8988T (cell line): ENCODE results near the gene RNF123.

Source experiments
- DNase-seq: peaks from one replicate; pipeline ENCODE4 v3.0.0; 2011

The RNF123 gene

DNA sequence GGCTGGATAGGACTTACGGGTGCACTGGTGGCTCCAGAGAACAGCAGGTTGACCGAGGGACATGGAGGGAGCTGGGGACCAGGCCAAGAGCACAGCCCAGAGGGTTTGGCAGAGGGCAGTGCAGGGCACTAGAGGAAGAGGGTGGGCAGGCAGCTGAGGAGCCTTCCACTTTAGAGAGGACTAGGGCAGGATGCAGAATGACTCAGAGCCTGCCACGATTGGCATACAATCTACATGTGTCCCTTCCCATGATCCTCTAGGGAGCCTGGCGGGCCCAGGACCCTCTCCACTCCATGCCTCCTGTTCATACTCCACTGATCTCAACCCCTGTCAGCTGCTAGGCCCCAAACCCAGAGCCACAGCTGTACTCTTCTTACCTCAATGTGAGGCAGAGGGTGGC is 29.6 kb upstream of the RNF123 start:
- no peak for DNase-seq

DNA sequence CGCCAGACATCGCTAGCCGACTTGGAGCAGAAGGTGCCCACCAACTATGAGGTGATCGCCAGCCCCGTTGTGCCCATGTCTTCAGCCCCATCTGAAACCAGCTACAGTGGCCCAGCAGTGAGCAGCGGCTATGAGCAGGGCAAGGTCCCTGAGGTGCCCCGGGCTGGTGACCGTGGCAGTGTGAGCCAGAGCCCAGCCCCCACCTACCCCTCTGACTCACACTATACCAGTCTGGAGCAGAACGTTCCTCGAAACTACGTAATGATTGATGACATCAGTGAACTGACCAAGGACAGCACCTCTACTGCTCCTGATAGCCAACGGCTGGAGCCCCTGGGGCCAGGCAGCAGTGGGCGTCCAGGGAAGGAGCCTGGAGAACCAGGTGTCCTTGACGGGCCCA is 28.1 kb upstream of the RNF123 start:
- DNase-seq: no peak

DNA sequence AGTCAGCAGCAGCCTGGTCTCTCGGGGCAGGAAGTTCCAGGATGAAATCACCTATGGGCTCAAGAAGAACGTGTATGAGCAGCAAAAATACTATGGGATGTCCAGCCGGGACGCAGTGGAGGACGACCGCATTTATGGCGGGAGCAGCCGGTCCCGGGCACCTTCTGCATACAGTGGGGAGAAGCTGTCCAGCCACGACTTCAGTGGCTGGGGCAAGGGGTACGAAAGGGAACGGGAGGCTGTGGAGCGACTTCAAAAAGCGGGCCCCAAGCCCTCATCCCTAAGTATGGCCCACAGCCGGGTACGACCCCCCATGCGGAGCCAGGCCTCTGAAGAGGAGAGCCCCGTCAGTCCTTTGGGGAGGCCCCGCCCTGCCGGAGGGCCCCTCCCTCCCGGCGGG is 27.3 kb upstream of the RNF123 start:
- no peak for DNase-seq

DNA sequence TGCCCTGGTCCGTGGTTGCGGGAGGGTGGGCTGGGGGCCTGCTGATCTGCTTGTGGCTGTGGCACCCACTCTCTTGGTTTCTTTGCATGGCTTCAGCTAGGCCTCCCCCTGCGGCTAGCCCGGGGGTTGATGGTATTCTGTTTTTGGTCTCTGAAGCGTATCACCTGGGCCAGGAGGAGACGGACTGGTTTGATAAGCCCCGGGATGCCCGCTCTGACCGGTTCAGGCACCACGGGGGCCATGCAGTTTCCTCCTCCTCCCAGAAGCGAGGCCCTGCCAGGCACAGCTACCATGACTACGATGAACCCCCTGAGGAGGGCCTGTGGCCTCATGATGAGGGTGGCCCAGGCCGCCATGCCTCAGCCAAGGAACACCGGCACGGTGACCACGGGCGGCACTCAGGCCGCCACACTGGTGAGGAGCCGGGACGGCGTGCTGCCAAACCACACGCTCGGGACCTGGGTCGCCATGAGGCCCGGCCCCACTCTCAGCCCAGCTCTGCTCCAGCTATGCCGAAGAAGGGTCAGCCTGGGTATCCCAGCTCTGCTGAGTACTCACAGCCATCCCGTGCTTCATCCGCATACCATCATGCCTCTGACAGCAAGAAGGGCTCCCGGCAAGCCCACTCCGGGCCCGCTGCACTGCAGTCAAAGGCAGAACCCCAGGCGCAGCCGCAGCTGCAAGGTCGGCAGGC is 26.5 kb upstream of the RNF123 start:
- DNase-seq: no peak

DNA sequence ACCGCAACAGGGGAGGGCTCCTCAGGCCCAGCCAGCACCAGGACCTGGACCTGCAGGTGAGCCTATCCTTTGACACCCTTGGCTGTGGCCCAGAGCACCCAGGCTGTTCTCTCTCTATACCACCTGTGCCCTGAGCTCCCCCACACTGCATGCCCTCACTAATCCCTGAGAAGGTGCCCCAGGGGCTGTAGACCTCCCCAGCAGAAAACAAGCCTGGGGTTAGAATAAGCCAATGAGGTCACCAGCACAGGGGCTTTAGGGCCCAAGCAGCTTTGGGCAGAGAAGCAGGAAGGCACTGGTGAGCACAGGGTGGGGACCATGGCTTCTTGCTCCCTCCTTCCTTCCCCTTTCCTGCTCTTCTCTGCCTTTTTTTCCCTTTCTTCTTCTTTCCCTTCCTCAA is 25.5 kb upstream of the RNF123 start:
- DNase-seq: no peak

DNA sequence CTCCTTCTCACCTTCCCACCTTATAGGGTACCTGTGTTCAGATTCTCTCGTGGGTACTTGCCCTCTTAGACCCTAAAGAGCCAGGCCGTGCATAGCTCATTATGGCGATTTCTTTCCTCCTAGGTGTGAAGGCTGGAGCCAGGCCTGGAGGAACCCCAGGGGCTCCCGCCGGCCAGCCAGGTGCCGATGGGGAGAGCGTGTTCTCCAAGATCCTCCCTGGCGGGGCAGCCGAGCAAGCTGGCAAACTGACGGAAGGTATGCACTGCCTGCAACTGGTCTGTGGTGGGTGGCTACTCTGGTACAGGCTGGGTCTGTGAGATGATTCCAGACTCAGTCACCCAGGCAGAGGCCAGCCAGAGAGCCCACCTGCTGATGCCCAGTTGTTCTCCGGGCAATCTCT is 25.1 kb upstream of the RNF123 start:
- no peak for DNase-seq

DNA sequence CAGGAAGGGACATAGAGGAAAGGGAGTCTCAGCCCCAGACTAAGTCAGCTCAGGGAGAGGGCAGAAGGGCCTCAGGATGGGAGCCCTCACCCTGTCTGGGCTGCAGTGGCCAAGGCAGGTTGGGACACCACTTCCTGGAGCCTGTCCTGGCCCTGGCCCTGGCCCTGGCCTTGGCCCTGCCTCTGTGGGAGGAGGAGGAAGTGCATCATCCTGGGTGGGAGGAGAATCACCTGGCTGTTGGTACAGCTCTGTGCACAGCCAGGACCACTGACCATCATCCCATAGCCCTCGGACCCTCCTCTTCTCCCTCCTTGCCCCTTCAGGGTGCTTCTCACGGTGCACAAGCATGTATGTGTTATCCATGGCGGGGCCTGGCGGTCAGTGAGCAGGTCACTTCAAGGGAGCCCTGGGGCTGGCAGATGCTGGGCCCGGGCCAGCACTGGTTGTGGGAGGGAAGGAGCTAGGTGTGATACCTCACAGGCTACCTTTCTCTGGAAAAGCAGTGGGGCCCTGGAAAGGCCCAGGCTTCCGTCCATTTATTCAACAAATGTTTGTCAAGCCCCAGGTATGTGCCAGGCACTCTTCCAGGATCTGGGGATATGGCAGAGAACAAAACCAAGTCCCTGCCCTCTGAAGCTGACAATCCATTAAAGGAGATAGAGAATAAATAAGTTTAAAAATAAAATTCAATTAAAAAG is 23.4 kb upstream of the RNF123 start:
- no peak for DNase-seq

DNA sequence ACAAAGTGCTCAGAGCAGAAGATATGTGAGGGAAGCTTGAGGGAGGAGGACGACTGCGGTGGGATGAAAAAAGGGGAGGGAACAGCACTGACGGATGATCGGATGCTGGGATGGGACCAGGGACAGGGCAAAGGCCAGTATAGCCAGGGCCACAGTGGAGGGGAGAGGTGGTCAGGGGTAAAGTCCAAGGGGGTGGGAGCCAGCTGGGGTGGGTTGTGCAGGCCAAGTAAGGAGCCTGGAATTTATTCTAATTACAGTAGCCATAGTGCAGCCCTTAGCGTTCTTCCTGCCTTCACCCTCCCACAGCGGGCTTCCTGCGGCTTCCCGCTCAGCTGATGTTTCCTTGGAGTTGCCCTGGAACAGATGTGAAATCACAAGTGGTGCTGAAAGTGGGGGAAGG is 22.8 kb upstream of the RNF123 start:
- no peak for DNase-seq

DNA sequence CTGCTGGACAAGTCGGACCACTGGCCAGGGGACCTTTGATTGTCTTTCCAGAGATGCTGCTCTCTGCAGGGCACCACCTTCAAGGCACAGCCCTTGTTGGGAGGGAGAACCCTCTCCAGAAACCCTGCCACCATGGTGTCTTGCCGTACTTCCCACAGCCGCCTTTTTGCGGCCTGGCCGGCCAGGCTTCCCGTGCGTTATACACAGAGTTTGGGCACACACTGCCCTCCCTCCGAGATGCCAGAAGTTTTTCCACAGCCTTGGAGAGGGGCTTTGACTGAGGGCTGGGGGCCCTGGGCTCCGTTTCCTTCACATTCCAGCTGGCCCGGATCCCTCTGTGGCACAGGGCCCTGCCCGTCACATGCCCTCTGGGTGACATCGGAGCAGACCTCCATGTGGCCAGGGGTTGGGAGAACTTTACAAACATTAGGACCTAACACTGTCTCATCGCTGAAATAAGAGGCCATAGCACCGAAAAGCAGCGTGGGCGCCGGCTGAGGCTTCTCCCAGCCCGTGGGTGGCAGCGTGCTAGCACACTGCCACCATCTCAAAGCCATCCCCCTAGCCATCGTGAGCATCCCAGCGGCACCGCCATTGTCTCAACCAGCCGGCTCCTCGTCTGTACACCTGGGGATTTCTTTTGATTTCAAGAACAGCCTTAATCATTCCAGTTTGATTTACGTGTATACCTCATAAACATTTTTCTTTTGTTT is 21.5 kb upstream of the RNF123 start:
- no peak for DNase-seq

DNA sequence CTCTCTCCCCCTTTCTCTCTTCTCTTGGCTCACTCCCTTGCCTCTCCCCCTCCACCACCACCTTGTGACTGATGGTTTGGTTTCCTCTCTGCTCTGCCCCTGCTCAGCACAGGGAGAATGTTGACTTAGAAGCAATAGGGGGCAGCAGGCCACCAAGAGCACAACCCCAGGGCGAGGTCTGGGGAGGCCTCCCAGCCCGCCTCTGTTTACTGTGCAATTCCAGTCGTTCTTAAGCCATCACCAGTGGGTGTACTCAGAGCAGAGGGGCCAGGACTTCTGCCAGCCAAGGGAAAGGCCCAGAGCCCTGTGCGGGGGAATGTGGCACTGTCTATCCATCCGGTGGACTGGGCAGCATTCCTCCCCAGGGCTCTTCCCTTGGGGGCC is 21.0 kb upstream of the RNF123 start:
- DNase-seq: peak; percentile 81

DNA sequence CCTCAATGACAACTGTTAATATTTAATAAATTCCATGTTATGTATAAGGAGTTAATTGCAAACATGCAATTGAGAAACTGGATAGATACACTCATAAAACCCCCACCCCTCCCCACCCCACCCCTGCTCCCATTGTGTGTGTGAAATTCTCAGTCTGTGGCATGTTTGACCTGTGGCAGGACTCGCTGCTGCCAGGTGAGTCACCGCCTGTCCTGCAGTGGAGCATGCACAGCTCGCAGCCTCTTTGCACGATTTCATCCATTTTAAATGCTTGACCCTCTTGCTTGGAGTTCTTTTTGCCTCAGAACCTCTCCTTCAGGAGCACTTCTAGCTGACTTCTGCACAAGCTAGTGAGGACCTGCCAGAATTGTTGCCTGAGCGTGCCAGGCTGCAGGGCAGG is 20.5 kb upstream of the RNF123 start:
- DNase-seq: no peak

DNA sequence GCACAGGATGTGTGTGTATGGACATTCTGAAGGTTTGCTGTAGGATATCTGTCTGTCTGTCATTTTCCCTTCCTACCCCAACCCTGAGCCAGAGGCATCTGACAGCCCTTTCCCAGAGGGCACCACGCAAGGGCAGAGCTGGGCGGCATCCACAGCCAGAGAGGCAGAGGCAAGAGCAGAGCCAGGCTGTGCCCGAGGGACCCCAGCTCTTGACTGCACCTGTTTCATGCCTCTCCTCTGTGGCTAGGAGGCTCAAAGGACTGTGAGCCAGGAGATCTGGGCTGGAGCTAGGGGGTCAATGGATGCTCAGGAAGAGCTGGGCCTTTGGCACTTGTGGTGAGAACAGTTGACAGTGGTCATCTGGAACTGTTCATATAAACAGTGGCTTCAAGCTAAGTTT is 20.0 kb upstream of the RNF123 start:
- no peak for DNase-seq

DNA sequence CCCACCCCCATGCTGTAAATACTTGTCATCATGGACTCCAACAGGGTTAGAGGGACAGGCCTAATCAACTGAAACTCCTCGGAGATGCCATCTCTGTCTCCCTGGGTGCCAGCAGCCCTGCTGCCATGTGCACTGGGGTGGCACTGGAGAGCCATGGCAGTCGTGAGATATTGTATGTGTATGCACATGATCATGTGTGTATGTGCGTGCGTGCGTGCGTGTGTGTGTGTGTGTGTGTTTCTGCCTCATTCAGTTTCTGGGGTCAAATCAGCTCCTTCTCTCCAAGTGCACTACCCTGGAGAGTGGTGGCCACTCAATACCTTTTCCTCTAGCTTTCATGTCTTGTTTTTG is 18.4 kb upstream of the RNF123 start:
- no peak for DNase-seq

DNA sequence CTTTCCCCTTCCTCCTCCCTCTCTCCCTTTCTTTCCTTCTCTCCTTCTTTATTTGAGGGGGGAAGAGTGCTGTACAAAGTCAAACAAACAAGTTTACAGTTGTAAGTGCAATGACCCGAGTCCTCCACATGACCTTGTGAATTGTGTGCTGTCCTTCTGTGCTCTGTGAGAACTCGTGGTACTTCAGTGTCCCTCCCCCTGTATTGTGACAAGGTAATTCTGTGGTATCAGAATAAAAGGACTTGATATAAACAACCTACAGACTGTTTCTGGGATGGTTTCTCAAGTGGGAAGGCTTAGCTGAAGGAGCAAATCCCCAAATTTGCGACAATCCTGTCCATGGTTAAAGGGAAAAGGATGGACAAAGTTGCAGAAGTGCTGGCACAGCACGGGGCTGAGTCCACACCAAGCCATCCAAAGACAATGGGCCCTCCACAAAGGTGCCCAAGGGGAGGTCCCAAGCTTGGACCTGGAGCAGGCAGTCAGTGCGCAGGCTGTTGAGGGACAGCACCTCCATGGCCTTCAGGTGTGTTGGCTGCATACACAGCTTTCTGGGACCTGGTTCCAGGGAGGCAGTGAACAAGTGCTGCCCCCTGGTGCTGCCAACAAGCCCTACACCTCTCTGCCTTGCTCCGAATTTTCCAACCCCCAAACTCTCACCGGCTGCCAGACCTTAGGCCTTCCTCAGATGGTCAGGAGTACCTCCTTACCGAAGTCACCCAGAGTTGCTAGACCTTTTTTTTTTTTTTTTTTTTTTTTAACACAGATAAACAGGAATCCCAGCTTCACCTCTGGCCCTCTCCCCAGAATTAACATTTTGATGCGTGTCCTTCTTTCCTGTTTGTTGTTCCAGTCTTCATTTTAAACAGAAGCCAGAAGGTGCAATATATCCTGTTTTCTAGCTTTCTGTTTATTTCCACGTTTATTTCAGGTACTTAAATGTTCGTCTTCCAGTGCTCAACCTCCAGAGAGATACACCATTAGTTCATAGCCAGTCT is 17.8 kb upstream of the RNF123 start:
- DNase-seq: peak; percentile 91

DNA sequence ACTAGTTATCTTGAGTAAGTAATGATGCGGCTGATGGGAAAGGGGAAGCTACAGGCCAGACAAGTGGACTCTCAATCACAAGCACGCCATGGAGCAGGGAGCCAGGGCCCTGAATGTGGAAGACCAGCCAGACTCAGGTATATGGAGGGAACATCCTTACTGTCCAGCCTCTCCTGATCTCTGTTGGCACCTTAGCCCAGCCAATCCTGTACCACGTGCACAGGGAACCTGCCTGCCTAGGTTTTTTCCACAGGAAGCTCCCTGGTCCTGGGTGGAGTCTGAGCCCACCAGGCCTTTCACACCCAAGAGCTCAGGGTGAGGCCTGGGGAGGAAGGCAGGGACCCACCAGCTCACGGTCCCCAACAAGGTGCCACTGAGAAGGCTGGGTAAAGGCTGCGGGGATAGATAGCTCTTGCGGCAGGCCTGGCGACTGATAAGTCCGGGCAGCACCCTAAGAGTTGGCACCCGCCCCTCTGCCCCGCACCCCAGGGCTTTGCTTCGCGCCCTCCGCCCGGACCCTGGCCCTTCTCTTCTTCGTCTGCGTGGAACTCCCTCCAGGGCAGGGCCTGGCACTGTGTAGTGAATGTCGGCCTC is 16.1 kb upstream of the RNF123 start:
- no peak for DNase-seq

DNA sequence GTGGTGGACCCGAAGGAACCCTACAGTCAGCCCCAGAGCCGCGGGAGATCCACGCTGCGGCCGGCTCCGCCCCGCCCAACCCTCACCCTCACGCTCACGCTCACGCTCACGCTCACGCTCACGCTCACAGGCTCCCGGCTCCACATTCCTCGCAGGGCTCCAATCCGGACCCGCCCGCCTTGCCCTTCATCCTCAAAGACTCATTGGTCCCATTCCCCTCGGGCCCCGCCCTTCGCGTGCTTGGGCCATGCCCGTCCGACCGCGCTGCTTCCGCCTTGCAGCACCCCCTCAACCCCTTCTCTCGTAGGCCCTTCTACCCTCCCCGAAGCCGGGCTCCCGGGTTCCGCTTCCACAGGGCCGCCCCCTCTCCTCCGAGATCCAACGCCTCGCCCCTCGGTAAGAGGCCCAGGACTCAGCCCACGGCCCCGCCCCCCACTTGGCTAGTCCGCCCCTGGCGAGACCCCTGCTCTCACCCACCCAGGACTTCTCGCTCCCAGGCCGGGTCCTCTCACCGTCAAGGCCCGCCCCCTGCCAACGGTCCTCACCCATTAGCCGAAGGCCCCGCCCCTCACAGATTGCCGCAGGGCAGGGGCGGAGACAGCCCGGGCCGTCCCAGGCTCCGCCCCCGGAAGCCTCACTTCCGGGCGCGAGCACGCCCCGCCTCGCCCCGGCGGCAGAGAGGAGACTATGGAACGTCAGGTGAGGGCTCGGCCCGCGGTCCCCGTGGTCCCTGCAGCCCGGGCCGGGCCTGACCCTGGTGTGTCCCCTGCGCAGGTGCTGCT is 15.5 kb upstream of the RNF123 start, which contains the start of gene APEH:
Gene APEH, plus strand, starts transcription at position 637 of the 782 bp plus-strand sequence. Its CDS starts 51 bp downstream, at position 688.
- DNase-seq: peak; percentile 98

DNA sequence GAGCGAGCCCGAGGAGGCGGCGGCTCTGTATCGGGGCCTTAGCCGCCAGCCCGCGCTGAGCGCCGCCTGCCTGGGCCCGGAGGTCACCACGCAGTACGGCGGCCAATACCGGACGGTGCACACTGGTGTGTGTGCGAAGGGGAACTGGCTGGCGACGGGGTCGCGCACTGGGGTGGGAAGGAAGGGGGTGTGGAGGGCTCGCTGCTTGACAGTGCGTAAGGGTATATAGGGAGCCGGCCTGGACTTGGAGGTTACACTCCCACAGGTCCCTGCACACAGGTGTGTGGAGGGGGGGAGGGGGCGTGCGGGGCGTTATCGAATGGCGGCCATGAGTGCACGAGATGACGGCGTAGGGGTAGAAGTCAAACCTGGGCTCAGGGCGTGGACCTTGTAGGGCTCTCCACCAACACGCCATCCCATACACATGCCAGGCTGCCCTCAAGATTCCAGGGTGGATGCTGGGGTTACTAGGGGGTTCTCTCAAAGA is 14.8 kb upstream of the RNF123 start:
- no peak for DNase-seq

DNA sequence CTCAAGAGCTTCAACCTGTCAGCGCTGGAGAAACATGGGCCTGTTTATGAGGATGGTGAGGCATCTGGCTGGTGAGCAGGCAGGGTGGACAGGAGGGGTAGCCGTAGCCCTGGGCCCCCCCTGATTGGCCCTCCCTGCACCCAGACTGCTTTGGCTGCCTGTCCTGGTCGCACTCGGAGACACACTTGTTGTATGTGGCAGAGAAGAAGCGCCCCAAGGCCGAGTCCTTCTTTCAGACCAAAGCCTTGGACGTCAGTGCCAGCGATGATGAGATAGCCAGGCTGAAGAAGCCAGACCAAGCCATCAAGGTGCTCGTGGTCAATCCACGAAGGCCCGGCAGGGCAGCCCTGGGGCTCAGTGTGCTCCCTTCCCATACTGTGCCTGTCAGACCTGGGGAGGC is 13.4 kb upstream of the RNF123 start:
- no peak for DNase-seq

DNA sequence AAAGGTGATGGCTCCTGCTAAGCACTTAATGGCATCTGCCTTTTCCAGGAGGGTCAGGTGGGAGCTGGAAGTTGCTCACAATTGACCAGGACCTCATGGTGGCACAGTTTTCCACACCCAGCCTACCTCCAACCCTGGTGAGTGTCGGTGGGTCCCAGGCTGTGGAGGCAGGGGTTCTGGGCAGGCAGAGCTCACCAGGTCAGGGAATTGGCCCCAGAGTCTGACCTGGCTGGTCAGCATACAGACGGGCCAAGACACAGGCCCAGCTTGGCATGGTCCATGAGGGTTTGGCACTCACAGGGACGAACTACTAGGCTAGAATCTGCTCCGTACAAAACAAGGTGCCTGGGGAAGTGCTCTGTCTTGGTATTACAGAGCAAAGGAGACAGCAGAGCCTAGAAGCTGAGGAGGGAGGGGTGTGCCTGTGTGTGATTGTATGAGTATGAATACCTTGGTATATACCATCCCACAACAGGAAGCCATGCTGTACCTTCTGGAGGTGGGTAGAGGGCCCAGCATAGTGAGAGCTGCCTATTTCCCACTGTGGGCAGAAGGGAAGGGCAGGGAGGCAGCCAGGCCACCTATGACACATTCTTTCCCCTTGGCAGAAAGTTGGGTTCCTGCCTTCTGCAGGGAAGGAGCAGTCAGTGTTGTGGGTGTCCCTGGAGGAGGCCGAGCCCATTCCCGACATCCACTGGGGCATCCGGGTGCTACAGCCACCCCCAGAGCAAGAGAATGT is 8.7 kb upstream of the RNF123 start:
- DNase-seq: no peak

DNA sequence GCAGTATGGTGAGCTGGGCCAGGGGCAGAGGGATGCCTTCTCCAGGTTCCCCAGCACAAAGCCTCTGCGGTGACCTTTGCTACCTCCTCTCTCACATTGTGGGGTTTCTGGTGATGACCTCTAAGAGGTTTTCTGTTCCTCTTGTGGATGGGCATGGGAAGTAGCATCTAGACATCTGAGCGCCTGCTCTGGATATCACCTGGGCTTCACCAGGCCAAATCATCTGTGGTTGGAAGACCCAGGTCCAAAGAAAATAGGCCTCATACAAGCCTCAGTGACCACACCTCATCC is 8.2 kb upstream of the RNF123 start:
- no peak for DNase-seq

DNA sequence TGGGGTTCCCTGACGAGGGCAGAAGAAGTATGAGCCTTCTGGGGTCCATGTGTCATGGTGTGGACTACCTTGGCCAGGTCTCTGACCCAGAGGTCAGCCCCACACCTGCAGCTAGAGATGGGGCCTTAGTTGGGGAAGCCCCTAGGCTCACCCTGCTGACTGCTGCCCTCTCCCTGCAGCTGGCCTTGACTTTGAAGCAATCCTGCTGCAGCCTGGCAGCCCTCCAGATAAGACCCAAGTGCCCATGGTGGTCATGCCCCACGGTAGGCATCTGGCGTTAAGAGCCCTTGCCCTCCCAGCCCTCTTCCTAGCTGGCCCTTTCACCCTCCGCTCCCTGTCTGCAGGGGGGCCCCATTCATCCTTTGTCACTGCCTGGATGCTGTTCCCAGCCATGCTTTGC is 7.8 kb upstream of the RNF123 start:
- no peak for DNase-seq
